Lower lobe of right lung (tissue), 2 donors: Measurements from ENCODE around the gene BIRC5. TPM values are rescaled to one million over a fixed set of nuclear protein-coding genes. Genes with fewer than 3 reads are reported as not detected.
A peak's percentile ranks its signal among the peaks of the same experiment; 100 is the strongest.
"Not testable (repeated sequence)": the region's sequence is repeated elsewhere in the genome, so short reads cannot be mapped to it uniquely, and the experiment has no call there.

Source experiments
- ATAC-seq, 2 donors: fragments of 200-7000 bp; cut with Tn5 transposase; one replicate each; pipeline ENCODE4 v1.9.1; 2020 to 2022; ENCODE audit warnings: mild to moderate bottlenecking in 2 of 2, moderate library complexity in 2 of 2
- DNase-seq: peaks from one replicate; pipeline ENCODE4 v3.0.0-alpha.2; 2020
- H3K27ac ChIP-seq: fragments of 200-600 bp; one replicate; pipeline ENCODE4 v1.8.0; 2022
- H3K27me3 ChIP-seq: fragments of 200-600 bp; one replicate; pipeline ENCODE4 v1.8.0; 2022; ENCODE audit warnings: low read depth
- H3K36me3 ChIP-seq: fragments of 200-600 bp; one replicate; pipeline ENCODE4 v1.8.0; 2022; ENCODE audit warnings: mild to moderate bottlenecking
- H3K4me1 ChIP-seq: fragments of 200-600 bp; one replicate; pipeline ENCODE4 v1.8.0; 2022
- H3K4me3 ChIP-seq: fragments of 200-600 bp; one replicate; pipeline ENCODE4 v1.8.0; 2022; ENCODE audit warnings: mild to moderate bottlenecking
- H3K9me3 ChIP-seq: fragments of 200-600 bp; one replicate; pipeline ENCODE4 v1.8.0; 2022
- intact Hi-C: fragments of 100-400 bp; cut with DNase I; formaldehyde crosslinking; loops from one replicate; pipeline ENCODE4 v1.11.0; 2022
- total RNA-seq: library from RNA; stranded (reverse); fragmentation: NEBNext Ultra II Directional; extraction: Animal tissue kit (Norgen Biotek cat#: 25700); gene quantifications from one replicate; pipeline ENCODE4 v1.2.1, GENCODE V29; 2021
- TF ChIP-seq, protein P1 (sequence below): fragments of 200-600 bp; IDR thresholded peaks from one replicate; pipeline ENCODE4 v1.8.0; 2022; ENCODE audit warnings: antibody characterized with exemption, mild to moderate bottlenecking
- donor health status: DM: no; HTN: yes; CAD: no; lungs with severe emphysema.

The BIRC5 gene
- total RNA-seq, 1 donor from 2014 or later, result 1.8 TPM

DNA sequence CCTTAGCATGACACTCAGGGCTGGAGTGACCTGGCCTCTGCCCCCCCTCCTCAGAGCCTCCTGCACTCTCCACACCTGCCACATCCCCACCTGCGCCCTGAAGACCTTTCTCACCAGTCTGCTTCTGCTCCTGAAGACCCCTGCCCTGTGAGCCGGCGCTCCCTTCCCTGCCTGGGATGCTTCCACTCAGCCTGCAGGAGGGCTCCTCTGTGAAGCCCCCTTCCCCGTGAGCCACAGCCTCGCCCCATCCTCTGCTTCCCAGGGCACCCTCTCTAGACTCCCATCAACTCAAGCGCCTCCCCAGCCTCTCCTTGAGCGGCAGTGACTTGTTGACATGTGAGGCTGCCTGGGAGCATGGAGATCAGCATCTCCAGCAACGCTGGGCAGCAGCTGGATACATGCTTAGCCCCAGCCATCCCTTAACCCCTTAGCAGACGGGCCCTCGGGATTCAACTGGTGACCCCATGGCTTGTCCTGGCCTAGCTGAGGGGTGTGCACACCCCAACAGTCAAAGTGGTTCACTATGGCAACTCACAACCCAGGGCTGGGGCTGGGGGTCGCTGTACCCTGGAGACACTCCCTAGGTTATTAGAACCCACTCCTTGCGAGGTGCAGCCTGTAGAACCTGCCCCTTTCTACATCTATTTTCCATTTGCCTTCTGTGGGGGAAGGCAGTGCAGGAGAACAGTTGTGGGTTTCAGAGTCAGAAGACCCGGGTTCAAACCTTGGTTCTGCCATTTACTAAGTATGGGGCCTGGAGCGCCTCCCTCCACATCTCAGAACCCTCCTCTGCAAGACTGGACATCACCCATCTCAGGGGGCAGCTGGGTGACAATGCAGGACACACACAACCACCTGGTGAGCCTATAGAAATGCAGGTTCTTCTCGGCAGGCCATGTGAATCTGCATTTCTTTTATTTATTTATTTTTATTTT lies 38.9 kb downstream of the BIRC5 start:
- Histone ChIP-seq H3K9me3 (no peaks in the 10 kb centered on the region), H3K27me3 (no peaks in the 10 kb centered on the region), H3K4me3 (no peak overlapping the region), H3K27ac (no peak overlapping the region), H3K36me3 (no peaks in the 10 kb centered on the region), H3K4me1 (peaks cover 63% of the 10 kb centered on the region)
- no peak for ATAC-seq
- no peak for DNase-seq
- intact Hi-C loops, result no loop called here
- TF ChIP-seq, protein P1, sequence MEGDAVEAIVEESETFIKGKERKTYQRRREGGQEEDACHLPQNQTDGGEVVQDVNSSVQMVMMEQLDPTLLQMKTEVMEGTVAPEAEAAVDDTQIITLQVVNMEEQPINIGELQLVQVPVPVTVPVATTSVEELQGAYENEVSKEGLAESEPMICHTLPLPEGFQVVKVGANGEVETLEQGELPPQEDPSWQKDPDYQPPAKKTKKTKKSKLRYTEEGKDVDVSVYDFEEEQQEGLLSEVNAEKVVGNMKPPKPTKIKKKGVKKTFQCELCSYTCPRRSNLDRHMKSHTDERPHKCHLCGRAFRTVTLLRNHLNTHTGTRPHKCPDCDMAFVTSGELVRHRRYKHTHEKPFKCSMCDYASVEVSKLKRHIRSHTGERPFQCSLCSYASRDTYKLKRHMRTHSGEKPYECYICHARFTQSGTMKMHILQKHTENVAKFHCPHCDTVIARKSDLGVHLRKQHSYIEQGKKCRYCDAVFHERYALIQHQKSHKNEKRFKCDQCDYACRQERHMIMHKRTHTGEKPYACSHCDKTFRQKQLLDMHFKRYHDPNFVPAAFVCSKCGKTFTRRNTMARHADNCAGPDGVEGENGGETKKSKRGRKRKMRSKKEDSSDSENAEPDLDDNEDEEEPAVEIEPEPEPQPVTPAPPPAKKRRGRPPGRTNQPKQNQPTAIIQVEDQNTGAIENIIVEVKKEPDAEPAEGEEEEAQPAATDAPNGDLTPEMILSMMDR, result no peak

GRCh38 chr17:78253636-78253945 lies 39.5 kb downstream of the BIRC5 start:
- H3K9me3 ChIP-seq, H3K27ac ChIP-seq, DNase-seq, H3K27me3 ChIP-seq, H3K36me3 ChIP-seq, ATAC-seq, intact Hi-C loops: not testable (repeated sequence)
- Histone ChIP-seq H3K4me3 (peak overlapping the region; percentile 93), H3K4me1 (peaks cover 63% of the 10 kb centered on the region)

DNA sequence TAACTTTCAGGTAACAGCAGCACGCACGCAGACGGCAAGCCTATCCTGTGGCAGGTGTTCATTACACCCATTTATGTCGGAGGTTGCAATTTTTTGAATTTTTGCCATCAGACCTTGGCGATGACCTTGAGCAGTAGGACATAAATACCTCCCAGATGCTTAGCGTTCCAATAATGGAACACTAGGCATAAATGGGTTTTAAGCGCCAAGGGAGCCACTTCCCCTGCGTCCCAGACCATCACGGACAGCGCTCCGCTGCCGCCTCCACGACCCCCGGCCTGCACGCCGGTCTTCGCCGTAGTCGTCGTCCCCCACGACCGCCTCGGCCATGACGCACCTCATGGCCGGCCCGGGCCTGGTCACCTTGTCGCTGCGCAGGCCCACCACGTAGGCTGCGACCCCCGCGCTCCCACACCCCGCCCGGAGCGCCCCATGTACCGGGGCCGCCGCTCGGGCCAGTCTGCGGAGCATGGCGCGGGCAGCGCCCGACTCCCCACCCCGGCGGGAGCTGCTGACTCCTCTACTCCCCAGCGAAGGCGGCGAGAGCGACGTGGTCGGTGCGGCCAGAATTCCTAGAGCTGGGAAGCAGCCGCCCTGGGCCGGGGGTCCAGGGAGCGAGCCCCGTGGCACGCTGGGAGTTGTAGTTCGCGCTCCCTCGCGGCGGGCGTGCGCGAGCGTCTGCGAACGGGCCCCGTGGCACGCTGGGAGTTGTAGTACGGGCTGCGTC lies 40.1 kb downstream of the BIRC5 start:
- H3K27me3 ChIP-seq, result no peaks in the 10 kb centered on the region
- TF ChIP-seq, protein P1, result no peak
- DNase-seq (peak; percentile 93), ATAC-seq (peak; percentile 81 to 89)
- H3K36me3 ChIP-seq, result no peaks in the 10 kb centered on the region
- H3K9me3 ChIP-seq, result no peaks in the 10 kb centered on the region
- peak overlapping the region; percentile 93 for H3K4me3 ChIP-seq
- peak overlapping the region; percentile 93 for H3K27ac ChIP-seq
- H3K4me1 ChIP-seq, result peaks cover 68% of the 10 kb centered on the region
- intact Hi-C loops, result no loop called here

DNA sequence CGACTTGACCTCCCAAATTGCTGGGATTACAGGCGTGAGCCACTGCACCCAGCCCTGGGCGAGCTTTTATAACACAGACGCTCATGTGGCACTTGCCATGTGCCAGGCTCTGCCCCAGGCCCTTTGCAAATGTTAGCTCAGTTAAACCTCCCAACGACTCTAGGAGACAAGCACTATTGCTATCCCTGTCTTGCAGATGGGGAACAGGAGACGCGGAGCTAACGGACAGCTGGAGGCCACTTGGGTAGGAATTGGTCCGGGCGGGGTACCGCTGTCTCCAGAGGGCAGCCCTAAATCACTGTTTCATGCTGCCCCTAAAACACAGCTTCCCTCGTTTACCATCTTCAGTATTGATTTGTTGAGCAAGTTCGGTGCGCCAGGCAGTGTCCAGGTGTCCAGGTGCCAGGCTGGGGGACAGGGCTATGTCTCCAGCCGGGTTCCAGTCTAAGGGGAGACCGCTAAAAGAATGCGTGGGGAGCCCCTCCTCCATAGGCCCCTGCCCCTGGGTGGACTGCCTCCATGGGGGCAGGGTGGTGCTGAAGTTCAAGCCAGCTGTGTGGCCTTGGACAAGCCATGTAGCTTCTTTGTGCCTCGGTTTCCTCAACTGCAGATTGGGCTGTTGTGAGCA lies 41.1 kb downstream of the BIRC5 start:
- Histone ChIP-seq H3K27me3 (no peaks in the 10 kb centered on the region), H3K27ac (no peak overlapping the region), H3K36me3 (no peaks in the 10 kb centered on the region), H3K4me1 (peaks cover 73% of the 10 kb centered on the region), H3K4me3 (no peak overlapping the region), H3K9me3 (no peaks in the 10 kb centered on the region)
- ATAC-seq, result no peak
- no peak for DNase-seq
- TF ChIP-seq, protein P1, result no peak
- intact Hi-C loops, result no loop called here

- peak overlapping the region; percentile 87 for H3K27ac ChIP-seq
- no peak for ATAC-seq
- no peak overlapping the region for H3K4me3 ChIP-seq
- TF ChIP-seq, protein P1, result no peak
- no peaks in the 10 kb centered on the region for H3K9me3 ChIP-seq
- H3K4me1 ChIP-seq, result peaks cover 66% of the 10 kb centered on the region
- DNase-seq, result no peak
- no peaks in the 10 kb centered on the region for H3K36me3 ChIP-seq
- no peaks in the 10 kb centered on the region for H3K27me3 ChIP-seq
- intact Hi-C loops, result no loop called here
Measured at GRCh38 chr17:78255953-78256706, 42.1 kb downstream of the BIRC5 start.
